Endodermal cell (in vitro differentiated cells): ENCODE data around the gene ADIPOR2. TPM values are rescaled to one million over a fixed set of nuclear protein-coding genes. Genes with fewer than 3 reads are reported as not detected.
A peak's percentile ranks its signal among the peaks of the same experiment; 100 is the strongest.

Source experiments
- DNase-seq: peaks from one replicate; pipeline ENCODE4 v3.0.0-alpha.2; 2017
- H3K27ac ChIP-seq: 2 replicates; pipeline ENCODE4 v1.5.1; 2013; ENCODE audit warnings: mild to moderate bottlenecking, low read depth, low read length, moderate library complexity
- H3K27me3 ChIP-seq: 2 replicates; pipeline ENCODE4 v1.6.1; 2013; ENCODE audit warnings: mild to moderate bottlenecking, low read length, moderate library complexity; ENCODE audit not compliant: insufficient read depth, control insufficient read depth, poor library complexity, severe bottlenecking
- H3K36me3 ChIP-seq: 2 replicates; pipeline ENCODE4 v1.7.0; 2013; ENCODE audit warnings: mild to moderate bottlenecking, low read length, moderate library complexity; ENCODE audit not compliant: control insufficient read depth, insufficient read depth
- H3K4me1 ChIP-seq: one replicate; pipeline ENCODE4 v1.7.0; 2013; ENCODE audit warnings: low read length; ENCODE audit not compliant: control insufficient read depth, insufficient read depth
- H3K4me3 ChIP-seq: 2 replicates; pipeline ENCODE4 v1.5.1; 2013; ENCODE audit warnings: mild to moderate bottlenecking, low read length, moderate library complexity
- H3K9ac ChIP-seq: 2 replicates; pipeline ENCODE4 v1.6.1; 2013; ENCODE audit warnings: mild to moderate bottlenecking, low read length, moderate library complexity; ENCODE audit not compliant: poor library complexity, severe bottlenecking; ENCODE audit errors: extremely low read depth
- H3K9me3 ChIP-seq: 2 replicates; pipeline ENCODE4 v1.6.1; 2013; ENCODE audit warnings: mild to moderate bottlenecking, low read length, moderate library complexity; ENCODE audit not compliant: control insufficient read depth
- H3K27ac Mint-ChIP-seq: 2 replicates; pipeline ENCODE4 v1.8.0; 2020; ENCODE audit warnings: mixed read lengths
- H3K27me3 Mint-ChIP-seq: 2 replicates; pipeline ENCODE4 v1.8.0; 2021; ENCODE audit warnings: mild to moderate bottlenecking, mixed read lengths; ENCODE audit not compliant: insufficient read depth
- H3K36me3 Mint-ChIP-seq: 2 replicates; pipeline ENCODE4 v1.8.0; 2020; ENCODE audit warnings: low read depth, mixed read lengths
- H3K4me1 Mint-ChIP-seq: 2 replicates; pipeline ENCODE4 v1.8.0; 2020; ENCODE audit warnings: mixed read lengths
- H3K4me3 Mint-ChIP-seq: 2 replicates; pipeline ENCODE4 v1.8.0; 2020; ENCODE audit warnings: mild to moderate bottlenecking, moderate library complexity, mixed read lengths
- H3K9me3 Mint-ChIP-seq: 2 replicates; pipeline ENCODE4 v1.8.0; 2020; ENCODE audit warnings: mild to moderate bottlenecking, mixed read lengths
- CTCF ChIP-seq: fragments of 200-600 bp; sonication (generic); conservative IDR thresholded peaks from 2 replicates; pipeline ENCODE4 v1.5.0; 2021; ENCODE audit warnings: antibody characterized with exemption, mild to moderate bottlenecking
- WGBS, 2 experiments: methylation state at CpG; one replicate each; pipeline versions ENCODE4 v1.1.5 to v1.1.7; 2013; ENCODE audit warnings: missing lambda C conversion rate in 2 of 2, mixed read lengths in 1 of 2; ENCODE audit not compliant: insufficient coverage in 1 of 2, insufficient read length in 1 of 2; 5-methylcytosine and 5-hydroxymethylcytosine counted together
- total RNA-seq, 2 donors: library from RNA; stranded (reverse); fragmentation: NEBNext Ultra II Directional in 1 of 2; extraction: Animal tissue kit (Norgen Biotek cat#: 25700) in 1 of 2; gene quantifications; 2 replicates in 1 of 2; 3 replicates in 1 of 2; pipeline ENCODE4 v1.2.1, GENCODE V29; 2021

The ADIPOR2 gene
- total RNA-seq, 2 donors from 2014 or later, result 53.7 to 124 TPM

GRCh38 chr12:1661553-1662335, 29.1 kb upstream of the ADIPOR2 start:
- peak; percentile 92 for DNase-seq
- no peaks in the 10 kb centered on the region for H3K4me1 ChIP-seq
- H3K36me3 Mint-ChIP-seq, result no peaks in the 10 kb centered on the region
- WGBS, 2 experiments, result 0 to 1% methylated on average over 2 to 48 of the region's 69 CpGs
- no peaks in the 10 kb centered on the region for H3K36me3 ChIP-seq
- H3K27ac Mint-ChIP-seq, result peak overlapping the region; percentile 63
- H3K9me3 ChIP-seq, result no peaks in the 10 kb centered on the region
- peak overlapping the region; percentile 75 for H3K4me3 ChIP-seq
- H3K27me3 Mint-ChIP-seq, result peaks cover 67% of the 10 kb centered on the region
- peak overlapping the region; percentile 70 for H3K4me3 Mint-ChIP-seq
- no peak for TF ChIP-seq CTCF
- no peak overlapping the region for H3K27ac ChIP-seq
- H3K27me3 ChIP-seq, result peaks cover 7% of the 10 kb centered on the region
- H3K9me3 Mint-ChIP-seq, result peaks cover 3% of the 10 kb centered on the region
- peaks cover 2% of the 10 kb centered on the region for H3K4me1 Mint-ChIP-seq
- no peak overlapping the region for H3K9ac ChIP-seq

GRCh38 chr12:1662761-1663439, 28.0 kb upstream of the ADIPOR2 start:
- Histone ChIP-seq H3K27me3 (peaks cover 7% of the 10 kb centered on the region), H3K36me3 (no peaks in the 10 kb centered on the region), H3K27ac (no peak overlapping the region), H3K9ac (peak overlapping the region; percentile 16), H3K4me1 (no peaks in the 10 kb centered on the region), H3K9me3 (no peaks in the 10 kb centered on the region), H3K4me3 (peak overlapping the region; percentile 69)
- Mint-ChIP-seq H3K9me3 (peaks cover 3% of the 10 kb centered on the region), H3K4me3 (peak overlapping the region; percentile 70), H3K27me3 (peaks cover 57% of the 10 kb centered on the region), H3K4me1 (peaks cover 2% of the 10 kb centered on the region), H3K27ac (peak overlapping the region; percentile 13), H3K36me3 (no peaks in the 10 kb centered on the region)
- 4 to 6% methylated on average over 20 to 46 of the region's 46 CpGs for WGBS, 2 experiments
- TF ChIP-seq CTCF, result peak; percentile 100
- peak; percentile 99 for DNase-seq

GRCh38 chr12:1663440-1664132, 27.3 kb upstream of the ADIPOR2 start:
- Histone ChIP-seq H3K36me3 (no peaks in the 10 kb centered on the region), H3K27ac (no peak overlapping the region), H3K4me1 (no peaks in the 10 kb centered on the region), H3K9me3 (no peaks in the 10 kb centered on the region), H3K4me3 (no peak overlapping the region), H3K27me3 (peaks cover 7% of the 10 kb centered on the region), H3K9ac (no peak overlapping the region)
- Mint-ChIP-seq H3K36me3 (no peaks in the 10 kb centered on the region), H3K4me1 (peaks cover 2% of the 10 kb centered on the region), H3K4me3 (peak overlapping the region; percentile 70), H3K9me3 (peaks cover 3% of the 10 kb centered on the region), H3K27ac (no peak overlapping the region), H3K27me3 (peaks cover 50% of the 10 kb centered on the region)
- DNase-seq, result no peak
- TF ChIP-seq CTCF, result peak; percentile 2
- 80 to 82% methylated on average over 9 to 11 of the region's 11 CpGs for WGBS, 2 experiments
